ENCODE results near the gene PLSCR4. TPM values are rescaled to one million over a fixed set of nuclear protein-coding genes. Genes with fewer than 3 reads are reported as not detected.
A peak's percentile ranks its signal among the peaks of the same experiment; 100 is the strongest.

PLSCR4 gene
- total RNA-seq, 1 donor from 2014 or later = 10.4 TPM

DNA sequence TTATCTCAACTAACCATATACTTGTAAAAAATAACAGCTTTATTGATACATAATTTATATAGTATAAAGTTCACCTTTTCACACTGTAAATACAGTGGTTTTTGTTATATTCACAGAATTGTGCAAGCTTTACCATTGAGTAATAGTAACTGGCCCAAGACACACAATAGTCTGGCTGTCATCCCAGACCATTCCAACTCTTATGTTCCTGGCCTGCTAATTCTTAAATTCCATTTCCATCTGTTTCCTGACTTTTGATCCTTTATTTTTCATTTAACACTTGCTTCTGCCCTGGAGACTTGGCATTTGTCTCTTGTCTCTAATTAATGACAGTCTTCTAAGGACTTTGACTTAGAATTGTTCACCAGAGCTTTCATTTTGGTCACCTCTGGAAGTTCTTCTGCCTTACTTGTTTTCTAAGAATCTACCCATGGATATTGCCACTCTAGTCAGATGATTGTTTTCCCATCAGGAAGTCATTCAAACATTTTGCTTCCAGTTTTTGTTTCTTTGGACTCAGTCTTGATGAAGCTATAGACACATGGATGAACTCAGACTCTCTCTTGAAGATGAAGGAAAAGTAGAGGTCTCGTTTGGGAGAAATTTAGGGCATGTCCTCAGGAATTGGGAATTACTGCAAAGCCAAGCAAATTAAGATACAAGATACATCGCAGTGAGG lies 27.2 kb upstream of the PLSCR4 start:
- H3K27me3 Mint-ChIP-seq (ENCODE audit: low read depth) = no peaks in the 10 kb centered on the region
- DNase-seq (ENCODE audit: low spot score in 2 of 2, unreplicated experiment in 2 of 2) = no peak
- no peak overlapping the region for H3K27ac Mint-ChIP-seq
- H3K36me3 Mint-ChIP-seq = no peaks in the 10 kb centered on the region
- no peak for TF ChIP-seq CTCF (IDR thresholded peaks at IDR 0.05; ENCODE audit: unreplicated experiment)
- no peak overlapping the region for H3K4me3 Mint-ChIP-seq
- no peaks in the 10 kb centered on the region for H3K9me3 Mint-ChIP-seq
- peaks cover 2% of the 10 kb centered on the region for H3K4me1 Mint-ChIP-seq

GRCh38 chr3:146275476-146275875 lies 24.6 kb upstream of the PLSCR4 start:
- H3K4me1 Mint-ChIP-seq = peaks cover 2% of the 10 kb centered on the region
- no peak for TF ChIP-seq CTCF (IDR thresholded peaks at IDR 0.05; ENCODE audit: unreplicated experiment)
- no peak for DNase-seq (ENCODE audit: low spot score in 2 of 2, unreplicated experiment in 2 of 2)
- no peaks in the 10 kb centered on the region for H3K36me3 Mint-ChIP-seq
- H3K9me3 Mint-ChIP-seq = peaks cover 10% of the 10 kb centered on the region
- H3K27me3 Mint-ChIP-seq (ENCODE audit: low read depth) = no peaks in the 10 kb centered on the region
- no peak overlapping the region for H3K27ac Mint-ChIP-seq
- no peak overlapping the region for H3K4me3 Mint-ChIP-seq

DNA sequence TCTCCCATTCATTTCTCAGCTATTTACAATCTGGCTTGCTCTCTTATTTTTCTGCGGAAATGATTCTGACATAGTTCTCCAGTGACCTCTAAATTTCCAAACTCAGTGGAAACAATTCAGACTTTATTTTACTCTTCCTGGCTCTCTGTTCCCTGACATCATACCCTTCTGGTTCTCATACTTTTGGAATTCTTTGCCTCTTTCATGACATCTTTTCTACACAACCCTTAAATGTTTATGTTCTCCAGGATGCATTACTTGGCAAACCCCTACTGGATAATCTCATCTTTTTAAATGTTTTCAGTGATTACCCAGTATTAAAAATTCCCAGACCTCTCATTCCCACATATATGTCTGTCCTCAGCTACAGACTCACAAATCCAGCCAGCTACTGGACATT lies 23.9 kb upstream of the PLSCR4 start:
- H3K27ac Mint-ChIP-seq = peak overlapping the region; percentile 57
- peaks cover 2% of the 10 kb centered on the region for H3K4me1 Mint-ChIP-seq
- no peak for TF ChIP-seq CTCF (IDR thresholded peaks at IDR 0.05; ENCODE audit: unreplicated experiment)
- H3K4me3 Mint-ChIP-seq = no peak overlapping the region
- no peak for DNase-seq (ENCODE audit: low spot score in 2 of 2, unreplicated experiment in 2 of 2)
- H3K27me3 Mint-ChIP-seq (ENCODE audit: low read depth) = no peaks in the 10 kb centered on the region
- peaks cover 12% of the 10 kb centered on the region for H3K9me3 Mint-ChIP-seq
- no peaks in the 10 kb centered on the region for H3K36me3 Mint-ChIP-seq

GRCh38 chr3:146273721-146274407 lies 23.0 kb upstream of the PLSCR4 start:
- Mint-ChIP-seq H3K27me3 (ENCODE audit: low read depth) (no peaks in the 10 kb centered on the region), H3K4me3 (no peak overlapping the region)

DNA sequence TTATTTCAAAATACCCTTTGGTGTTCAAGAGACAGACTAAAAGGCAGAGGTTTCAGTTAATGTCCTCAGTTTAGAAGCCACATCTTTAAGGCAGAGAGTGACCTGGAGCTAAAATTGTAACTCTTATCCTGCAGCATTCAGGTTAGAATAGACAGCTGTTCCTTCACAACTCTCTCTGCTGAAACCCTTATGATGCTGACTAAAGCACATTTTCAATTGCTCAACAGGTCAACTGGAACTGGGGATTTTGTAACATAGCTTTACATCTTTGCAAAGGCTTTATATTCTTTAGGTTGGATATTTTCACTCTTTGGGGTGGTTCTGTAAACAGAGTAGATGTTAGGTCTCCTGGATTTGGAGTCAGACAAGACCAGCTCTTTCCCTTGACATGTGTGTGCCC lies 20.3 kb upstream of the PLSCR4 start:
- peaks cover 12% of the 10 kb centered on the region for H3K9me3 Mint-ChIP-seq
- H3K27me3 Mint-ChIP-seq (ENCODE audit: low read depth) = no peaks in the 10 kb centered on the region
- H3K4me3 Mint-ChIP-seq = no peak overlapping the region
- no peak for DNase-seq (ENCODE audit: low spot score in 2 of 2, unreplicated experiment in 2 of 2)
- H3K36me3 Mint-ChIP-seq = no peaks in the 10 kb centered on the region
- TF ChIP-seq CTCF (IDR thresholded peaks at IDR 0.05; ENCODE audit: unreplicated experiment) = no peak
- no peak overlapping the region for H3K27ac Mint-ChIP-seq
- peaks cover 2% of the 10 kb centered on the region for H3K4me1 Mint-ChIP-seq

More at GRCh38 chr3:146273721-146274407, 23.0 kb upstream of the PLSCR4 start:
- peaks cover 12% of the 10 kb centered on the region for H3K9me3 Mint-ChIP-seq
- DNase-seq (ENCODE audit: low spot score in 2 of 2, unreplicated experiment in 2 of 2) = no peak
- peaks cover 2% of the 10 kb centered on the region for H3K4me1 Mint-ChIP-seq
- no peak for TF ChIP-seq CTCF (IDR thresholded peaks at IDR 0.05; ENCODE audit: unreplicated experiment)
- no peak overlapping the region for H3K27ac Mint-ChIP-seq
- H3K36me3 Mint-ChIP-seq = no peaks in the 10 kb centered on the region
